PC-3 (cell line): ENCODE results near the gene AFDN. TPM values are rescaled to one million over a fixed set of nuclear protein-coding genes. Genes with fewer than 3 reads are reported as not detected.

Source experiments
- ATAC-seq: fragments of 200-7000 bp; cut with Tn5 transposase; 2 replicates; pipeline ENCODE4 v1.9.1; 2020; ENCODE audit warnings: mild to moderate bottlenecking, moderate library complexity
- BruUV-seq: library from RNA; stranded (reverse); fragments of 400-500 nt; replicated peaks from 2 replicates; lab custom pipeline; 2021; lab: Mats Ljungman, UMichigan
- CTCF ChIA-PET: fragments of 300-600 bp; sonication (Branson Sonifier 250); formaldehyde crosslinking; loops from one replicate; lab custom pipeline; 2022; ENCODE audit warnings: antibody characterized with exemption; lab: Charles Lee
- POLR2A ChIA-PET: fragments of 300-600 bp; sonication (Branson Sonifier 250); formaldehyde crosslinking; loops from one replicate; lab custom pipeline; 2022; ENCODE audit warnings: antibody characterized with exemption; ENCODE audit not compliant: unreplicated experiment; lab: Charles Lee
- DNase-seq: peaks from one replicate; pipeline ENCODE4 v3.0.0-alpha.2; 2015
- H2AFZ ChIP-seq: fragments of 300-600 bp; sonication (generic); 2 replicates; pipeline ENCODE4 v1.6.0; 2016; ENCODE audit warnings: antibody characterized with exemption, low read length
- H3F3A ChIP-seq: fragments of 300-600 bp; sonication (generic); one replicate; pipeline ENCODE4 v1.6.0; 2017; ENCODE audit warnings: antibody characterized with exemption, low read length, control low read depth, mild to moderate bottlenecking; ENCODE audit not compliant: unreplicated experiment
- H3K27ac ChIP-seq: fragments of 300-600 bp; sonication (generic); 2 replicates; pipeline ENCODE4 v1.5.1; 2016; ENCODE audit warnings: mild to moderate bottlenecking, low read length
- H3K27me3 ChIP-seq: fragments of 300-600 bp; sonication (generic); 2 replicates; pipeline ENCODE4 v1.6.1; 2016; ENCODE audit warnings: low read length, mixed read lengths
- H3K36me3 ChIP-seq: fragments of 300-600 bp; sonication (generic); 2 replicates; pipeline ENCODE4 v1.6.1; 2016; ENCODE audit warnings: low read depth, mixed run types, low read length, mixed read lengths
- H3K4me1 ChIP-seq: fragments of 300-600 bp; sonication (generic); 2 replicates; pipeline ENCODE4 v1.5.1; 2016; ENCODE audit warnings: low read length; ENCODE audit not compliant: insufficient read depth
- H3K4me2 ChIP-seq: fragments of 300-600 bp; sonication (generic); 2 replicates; pipeline ENCODE4 v1.6.0; 2016; ENCODE audit warnings: low read length
- H3K4me3 ChIP-seq: fragments of 300-600 bp; sonication (generic); 2 replicates; pipeline ENCODE4 v1.5.1; 2016; ENCODE audit warnings: mild to moderate bottlenecking, low read length, mixed read lengths
- H3K79me2 ChIP-seq: fragments of 300-600 bp; sonication (generic); 2 replicates; pipeline ENCODE4 v1.6.1; 2017; ENCODE audit warnings: low read length, mixed read lengths
- H3K9ac ChIP-seq: fragments of 300-600 bp; sonication (generic); 2 replicates; pipeline ENCODE4 v1.6.0; 2016; ENCODE audit warnings: mild to moderate bottlenecking, low read length
- H3K9me2 ChIP-seq: fragments of 300-600 bp; sonication (generic); replicated peaks from 2 replicates; pipeline ENCODE4 v1.6.1; 2016; ENCODE audit warnings: mixed run types, low read length, mixed read lengths
- H3K9me3 ChIP-seq: fragments of 300-600 bp; sonication (generic); 2 replicates; pipeline ENCODE4 v1.6.1; 2016; ENCODE audit warnings: low read length, mixed read lengths
- H4K20me1 ChIP-seq: fragments of 300-600 bp; sonication (generic); 2 replicates; pipeline ENCODE4 v1.6.1; 2016; ENCODE audit warnings: low read length, mixed read lengths
- EZH2 ChIP-seq: fragments of 300-600 bp; sonication (generic); IDR thresholded peaks from one replicate; pipeline ENCODE4 v1.6.1; 2017; ENCODE audit warnings: antibody characterized with exemption, mild to moderate bottlenecking, low read length; ENCODE audit not compliant: unreplicated experiment
- EZH2phosphoT487 ChIP-seq: fragments of 300-600 bp; sonication (generic); IDR thresholded peaks from 2 replicates; pipeline ENCODE4 v1.6.1; 2018; ENCODE audit warnings: mild to moderate bottlenecking, antibody characterized with exemption, low read length, borderline replicate concordance
- intact Hi-C: fragments of 100-400 bp; cut with micrococcal nuclease; formaldehyde crosslinking; loops from 2 replicates; pipeline ENCODE4 v1.9.0; 2023
- total RNA-seq: library from RNA; depleted of rRNA; stranded (reverse); fragments of >200 nt; gene quantifications from 2 replicates; pipeline ENCODE4 v1.2.3, GENCODE V29; 2014
- TF ChIP-seq, protein P1 (sequence below): fragments of 300-600 bp; sonication (generic); conservative IDR thresholded peaks from 2 replicates; pipeline ENCODE4 v1.5.1; 2017; ENCODE audit warnings: antibody characterized with exemption, low read depth, mild to moderate bottlenecking, low read length

Gene AFDN
- total RNA-seq, 1 experiment from 2014 or later = 37.1 TPM

DNA sequence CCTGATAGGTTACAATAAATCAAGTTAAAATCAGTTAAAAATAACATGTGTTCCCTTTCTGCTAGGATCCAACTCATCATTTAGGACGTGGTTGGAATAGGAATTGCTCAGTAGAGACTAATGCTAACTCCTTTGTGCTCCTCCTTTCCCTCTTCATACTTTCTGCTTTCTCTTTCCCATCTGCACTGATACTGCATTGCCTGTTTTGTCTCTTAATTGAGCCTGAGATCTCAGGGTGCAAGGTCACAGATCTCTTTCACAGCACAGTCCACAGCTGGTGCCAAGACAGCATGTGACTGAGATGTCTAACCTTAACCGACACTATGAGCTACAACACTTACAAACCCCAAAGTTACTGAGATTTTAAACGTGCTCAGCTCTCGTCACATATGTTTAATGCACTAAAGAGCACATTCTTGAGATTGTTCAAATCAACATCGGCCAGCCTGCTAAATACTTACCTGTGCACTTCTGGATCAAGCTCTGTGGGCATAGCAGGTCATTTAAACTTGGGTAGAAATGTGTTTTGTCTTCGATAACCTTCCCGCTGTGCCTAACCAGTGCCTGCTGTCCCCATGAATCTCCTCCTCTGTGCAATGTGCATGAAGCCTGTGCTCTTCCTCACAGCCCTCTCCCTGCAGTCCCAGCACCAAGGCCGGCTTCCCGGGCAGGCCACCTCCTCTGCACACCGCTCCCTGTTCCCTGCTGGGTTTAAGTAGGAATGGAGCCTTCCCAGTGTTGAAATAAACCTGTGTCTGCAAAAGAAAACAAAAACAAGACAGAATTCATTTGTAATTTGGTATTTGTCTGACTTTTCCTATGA lies 39.6 kb upstream of the AFDN start:
- TF ChIP-seq EZH2 = no peak
- TF ChIP-seq, protein P1, sequence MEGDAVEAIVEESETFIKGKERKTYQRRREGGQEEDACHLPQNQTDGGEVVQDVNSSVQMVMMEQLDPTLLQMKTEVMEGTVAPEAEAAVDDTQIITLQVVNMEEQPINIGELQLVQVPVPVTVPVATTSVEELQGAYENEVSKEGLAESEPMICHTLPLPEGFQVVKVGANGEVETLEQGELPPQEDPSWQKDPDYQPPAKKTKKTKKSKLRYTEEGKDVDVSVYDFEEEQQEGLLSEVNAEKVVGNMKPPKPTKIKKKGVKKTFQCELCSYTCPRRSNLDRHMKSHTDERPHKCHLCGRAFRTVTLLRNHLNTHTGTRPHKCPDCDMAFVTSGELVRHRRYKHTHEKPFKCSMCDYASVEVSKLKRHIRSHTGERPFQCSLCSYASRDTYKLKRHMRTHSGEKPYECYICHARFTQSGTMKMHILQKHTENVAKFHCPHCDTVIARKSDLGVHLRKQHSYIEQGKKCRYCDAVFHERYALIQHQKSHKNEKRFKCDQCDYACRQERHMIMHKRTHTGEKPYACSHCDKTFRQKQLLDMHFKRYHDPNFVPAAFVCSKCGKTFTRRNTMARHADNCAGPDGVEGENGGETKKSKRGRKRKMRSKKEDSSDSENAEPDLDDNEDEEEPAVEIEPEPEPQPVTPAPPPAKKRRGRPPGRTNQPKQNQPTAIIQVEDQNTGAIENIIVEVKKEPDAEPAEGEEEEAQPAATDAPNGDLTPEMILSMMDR = no peak
- no peak for TF ChIP-seq EZH2phosphoT487
- BruUV-seq = no TSS peak
- no peak overlapping the region for H2AFZ ChIP-seq
- H3K4me3 ChIP-seq = no peak overlapping the region
- no peaks in the 10 kb centered on the region; the same call in 1 of the 2 replicates for H3K4me1 ChIP-seq
- no peak for ATAC-seq
- no peaks in the 10 kb centered on the region for H3K9me2 ChIP-seq
- DNase-seq = no peak
- no peaks in the 10 kb centered on the region for H3F3A ChIP-seq
- no peaks in the 10 kb centered on the region for H3K79me2 ChIP-seq
- POLR2A ChIA-PET = interaction anchor here (0.6 kb wide), 1 partner anchor 106 kb away, joined by 3 read pairs; no protein-coding TSS in a partner anchor
- intact Hi-C loops = no loop called here
- no peaks in the 10 kb centered on the region for H4K20me1 ChIP-seq
- H3K4me2 ChIP-seq = no peak overlapping the region
- H3K36me3 ChIP-seq = no peaks in the 10 kb centered on the region
- H3K9ac ChIP-seq = no peak overlapping the region
- H3K9me3 ChIP-seq = no peaks in the 10 kb centered on the region
- no peaks in the 10 kb centered on the region for H3K27me3 ChIP-seq
- H3K27ac ChIP-seq = no peak overlapping the region
- CTCF ChIA-PET = no interaction called here

DNA sequence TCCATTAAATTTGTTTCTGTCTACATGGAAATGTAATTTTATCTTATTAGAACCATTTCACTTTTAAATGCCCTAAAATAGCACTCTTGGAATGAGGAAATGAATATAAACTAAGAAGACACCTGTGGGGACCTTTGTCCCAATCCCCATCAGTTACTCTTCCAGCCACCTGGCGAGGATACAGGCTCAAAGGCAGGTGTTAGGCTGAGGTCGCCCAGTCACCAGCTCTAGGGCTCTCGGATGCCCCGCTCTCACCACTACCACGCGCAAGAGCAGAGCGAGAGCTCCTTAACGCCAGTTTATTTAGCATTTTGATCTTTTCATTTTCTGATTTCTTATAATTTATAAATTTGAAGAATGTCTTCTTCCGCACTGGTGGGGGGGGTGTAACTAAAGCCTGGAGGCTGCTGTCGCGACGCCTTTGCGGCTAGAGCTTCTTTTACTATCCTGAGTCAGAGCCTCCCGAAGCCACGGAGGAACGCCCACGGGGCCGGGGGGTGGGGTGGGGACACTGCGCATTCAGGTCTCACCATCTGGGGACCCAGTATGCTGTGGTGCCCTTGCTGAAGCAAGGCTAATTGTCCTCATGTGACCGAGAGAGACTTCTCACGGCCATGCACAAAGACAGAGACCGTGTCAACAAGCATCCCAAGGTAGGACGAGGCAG lies 38.7 kb upstream of the AFDN start:
- Histone ChIP-seq H3K79me2 (no peaks in the 10 kb centered on the region), H2AFZ (no peak overlapping the region), H3K9me3 (no peaks in the 10 kb centered on the region), H3K27ac (no peak overlapping the region), H3K4me2 (no peak overlapping the region), H3K4me1 (no peaks in the 10 kb centered on the region; the same call in 1 of the 2 replicates), H3K36me3 (no peaks in the 10 kb centered on the region), H3K4me3 (no peak overlapping the region), H4K20me1 (no peaks in the 10 kb centered on the region), H3K9me2 (no peaks in the 10 kb centered on the region), H3F3A (no peaks in the 10 kb centered on the region), H3K27me3 (no peaks in the 10 kb centered on the region), H3K9ac (no peak overlapping the region)
- ChIA-PET POLR2A (no interaction called here), CTCF (no interaction called here)
- intact Hi-C loops = no loop called here
- TF ChIP-seq EZH2phosphoT487 = no peak
- TF ChIP-seq, protein P1 = no peak
- no peak for TF ChIP-seq EZH2
- no peak for DNase-seq
- no TSS peak for BruUV-seq
- ATAC-seq = no peak

DNA sequence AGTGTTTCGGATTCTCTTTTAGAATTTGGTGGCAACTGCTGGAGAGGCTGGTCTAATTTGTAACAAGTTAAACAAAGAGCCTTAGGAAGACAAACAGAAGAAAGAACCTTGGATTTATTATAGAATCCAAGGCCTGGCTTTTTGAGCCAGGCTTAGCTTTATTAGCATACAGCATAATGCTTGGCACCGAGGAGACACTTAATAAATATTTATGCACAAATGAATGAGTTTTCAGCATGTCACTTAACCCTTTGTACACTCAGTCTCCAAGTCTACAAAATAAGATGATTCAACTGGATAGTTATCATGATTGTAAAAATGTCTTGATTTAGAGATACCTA lies 38.2 kb upstream of the AFDN start:
- H3K27ac ChIP-seq = no peak overlapping the region
- no peaks in the 10 kb centered on the region for H3F3A ChIP-seq
- TF ChIP-seq EZH2phosphoT487 (no peak), EZH2 (no peak)
- TF ChIP-seq, protein P1 = no peak
- no peaks in the 10 kb centered on the region for H3K9me3 ChIP-seq
- no peaks in the 10 kb centered on the region for H4K20me1 ChIP-seq
- no peak overlapping the region for H3K4me2 ChIP-seq
- intact Hi-C loops = no loop called here
- H3K9me2 ChIP-seq = no peaks in the 10 kb centered on the region
- H3K79me2 ChIP-seq = no peaks in the 10 kb centered on the region
- no peaks in the 10 kb centered on the region; the same call in 1 of the 2 replicates for H3K4me1 ChIP-seq
- H3K27me3 ChIP-seq = no peaks in the 10 kb centered on the region
- no peak overlapping the region for H2AFZ ChIP-seq
- H3K36me3 ChIP-seq = no peaks in the 10 kb centered on the region
- H3K4me3 ChIP-seq = no peak overlapping the region
- ChIA-PET POLR2A (no interaction called here), CTCF (no interaction called here)
- no TSS peak for BruUV-seq
- no peak for DNase-seq
- H3K9ac ChIP-seq = no peak overlapping the region
- ATAC-seq = no peak
